ENCODE results near the gene TUBA4A.

DNA sequence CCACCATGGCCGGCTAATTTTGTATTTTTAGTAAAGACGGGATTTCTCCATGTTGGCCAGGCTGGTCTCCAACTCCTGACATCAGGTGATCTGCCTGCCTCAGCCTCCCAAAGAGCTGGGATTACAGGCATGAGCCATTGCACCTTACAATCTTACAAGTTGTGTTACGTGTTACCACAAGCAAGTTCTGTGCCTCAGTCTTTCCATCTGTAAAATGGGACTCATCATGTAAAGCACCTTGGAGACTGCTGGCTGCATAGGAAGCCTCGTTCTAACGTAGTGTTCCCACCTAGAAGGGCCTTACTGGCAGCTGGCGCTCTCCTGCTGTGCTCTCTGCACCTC lies 35.4 kb upstream of the TUBA4A start:
- no peak for TF ChIP-seq BHLHE40 (IDR thresholded peaks at IDR 0.05; ENCODE audit: borderline replicate concordance in 1 of 2, low read depth in 2 of 2, low read length in 1 of 2)
- no peak for TF ChIP-seq STAT1 (conservative IDR thresholded peaks at IDR 0.05)
- TF ChIP-seq, protein P1, sequence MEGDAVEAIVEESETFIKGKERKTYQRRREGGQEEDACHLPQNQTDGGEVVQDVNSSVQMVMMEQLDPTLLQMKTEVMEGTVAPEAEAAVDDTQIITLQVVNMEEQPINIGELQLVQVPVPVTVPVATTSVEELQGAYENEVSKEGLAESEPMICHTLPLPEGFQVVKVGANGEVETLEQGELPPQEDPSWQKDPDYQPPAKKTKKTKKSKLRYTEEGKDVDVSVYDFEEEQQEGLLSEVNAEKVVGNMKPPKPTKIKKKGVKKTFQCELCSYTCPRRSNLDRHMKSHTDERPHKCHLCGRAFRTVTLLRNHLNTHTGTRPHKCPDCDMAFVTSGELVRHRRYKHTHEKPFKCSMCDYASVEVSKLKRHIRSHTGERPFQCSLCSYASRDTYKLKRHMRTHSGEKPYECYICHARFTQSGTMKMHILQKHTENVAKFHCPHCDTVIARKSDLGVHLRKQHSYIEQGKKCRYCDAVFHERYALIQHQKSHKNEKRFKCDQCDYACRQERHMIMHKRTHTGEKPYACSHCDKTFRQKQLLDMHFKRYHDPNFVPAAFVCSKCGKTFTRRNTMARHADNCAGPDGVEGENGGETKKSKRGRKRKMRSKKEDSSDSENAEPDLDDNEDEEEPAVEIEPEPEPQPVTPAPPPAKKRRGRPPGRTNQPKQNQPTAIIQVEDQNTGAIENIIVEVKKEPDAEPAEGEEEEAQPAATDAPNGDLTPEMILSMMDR (IDR thresholded peaks at IDR 0.05 in 2 of 3, conservative IDR thresholded peaks at IDR 0.05 in 1 of 3; ENCODE audit: control insufficient read depth in 2 of 3, extremely low read depth in 1 of 3, insufficient read depth in 1 of 3, low read depth in 3 of 3, low read length in 3 of 3), result no peak
- TF ChIP-seq EGR1 (IDR thresholded peaks at IDR 0.05; ENCODE audit: borderline replicate concordance in 1 of 2, low read depth in 2 of 2, low read length in 2 of 2), result no peak
- no peak for TF ChIP-seq CREM (IDR thresholded peaks at IDR 0.05; ENCODE audit: low read depth)
- no peak for TF ChIP-seq DPF2 (IDR thresholded peaks at IDR 0.05)
- TF ChIP-seq PAX8 (IDR thresholded peaks at IDR 0.05), result no peak
- TF ChIP-seq GABPA (IDR thresholded peaks at IDR 0.05; ENCODE audit: low read depth), result no peak
- TF ChIP-seq STAT3 (IDR thresholded peaks at IDR 0.05; ENCODE audit: low read depth, low read length), result no peak
- no peak for TF ChIP-seq TBL1XR1 (IDR thresholded peaks at IDR 0.05; ENCODE audit: low read depth, low read length)

Data from GM12878 (cell line).